Measurements from ENCODE around the gene SLC35A4. TPM values are rescaled to one million over a fixed set of nuclear protein-coding genes. Genes with fewer than 3 reads are reported as not detected.

The SLC35A4 gene, protein sequence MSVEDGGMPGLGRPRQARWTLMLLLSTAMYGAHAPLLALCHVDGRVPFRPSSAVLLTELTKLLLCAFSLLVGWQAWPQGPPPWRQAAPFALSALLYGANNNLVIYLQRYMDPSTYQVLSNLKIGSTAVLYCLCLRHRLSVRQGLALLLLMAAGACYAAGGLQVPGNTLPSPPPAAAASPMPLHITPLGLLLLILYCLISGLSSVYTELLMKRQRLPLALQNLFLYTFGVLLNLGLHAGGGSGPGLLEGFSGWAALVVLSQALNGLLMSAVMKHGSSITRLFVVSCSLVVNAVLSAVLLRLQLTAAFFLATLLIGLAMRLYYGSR
- 23.2 and 24.4 TPM in 2 replicates for total RNA-seq

DNA sequence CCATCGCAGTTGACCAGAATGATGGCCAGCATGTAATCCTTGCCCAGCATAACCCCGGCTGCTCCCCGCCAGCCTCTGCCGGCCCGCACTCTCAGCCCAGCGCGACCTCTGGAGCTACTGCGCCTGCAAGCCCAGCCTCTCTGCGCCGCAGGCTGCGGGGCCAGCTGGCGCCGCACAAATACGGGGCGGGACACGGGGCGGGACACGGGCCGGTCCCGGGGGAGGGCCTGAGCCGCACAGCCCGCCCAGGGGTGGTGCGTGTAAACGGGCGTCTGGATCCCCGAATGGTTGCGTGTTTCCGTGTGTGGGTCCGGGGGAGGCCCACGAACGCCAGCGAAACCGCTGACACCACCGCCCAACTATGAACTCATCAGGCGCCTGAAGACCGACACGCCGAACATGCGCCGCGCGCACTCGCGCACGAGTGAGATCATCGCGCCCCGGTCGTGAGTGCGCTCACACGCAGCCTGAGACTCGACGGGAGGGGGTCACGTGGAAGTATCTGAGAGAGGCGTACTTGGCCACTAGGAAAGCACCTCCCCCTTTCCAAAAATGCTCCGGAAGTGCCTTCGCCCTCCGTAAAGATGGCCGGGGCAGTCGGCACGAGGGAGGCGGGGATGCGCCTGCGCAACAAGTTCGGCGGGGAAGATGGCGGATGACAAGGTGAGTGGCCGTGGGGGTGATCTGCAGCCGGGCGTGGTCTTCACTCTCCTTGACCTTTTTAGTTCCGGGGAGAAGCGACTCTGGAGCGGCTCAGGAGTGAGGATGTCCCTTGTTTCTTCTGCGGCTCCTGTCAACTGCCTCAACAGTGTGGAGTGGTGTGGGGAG is at the start of gene SLC35A4, which contains the start of gene APBB3:
Gene SLC35A4, plus strand, starts transcription at position 633 of the 828 bp plus-strand sequence. CDS start 2,342 bp downstream, outside the sequence.
Gene APBB3, minus strand, starts transcription at position 403 of the 828 bp plus-strand sequence. Its CDS starts 353 bp downstream, at position 50.

DNA sequence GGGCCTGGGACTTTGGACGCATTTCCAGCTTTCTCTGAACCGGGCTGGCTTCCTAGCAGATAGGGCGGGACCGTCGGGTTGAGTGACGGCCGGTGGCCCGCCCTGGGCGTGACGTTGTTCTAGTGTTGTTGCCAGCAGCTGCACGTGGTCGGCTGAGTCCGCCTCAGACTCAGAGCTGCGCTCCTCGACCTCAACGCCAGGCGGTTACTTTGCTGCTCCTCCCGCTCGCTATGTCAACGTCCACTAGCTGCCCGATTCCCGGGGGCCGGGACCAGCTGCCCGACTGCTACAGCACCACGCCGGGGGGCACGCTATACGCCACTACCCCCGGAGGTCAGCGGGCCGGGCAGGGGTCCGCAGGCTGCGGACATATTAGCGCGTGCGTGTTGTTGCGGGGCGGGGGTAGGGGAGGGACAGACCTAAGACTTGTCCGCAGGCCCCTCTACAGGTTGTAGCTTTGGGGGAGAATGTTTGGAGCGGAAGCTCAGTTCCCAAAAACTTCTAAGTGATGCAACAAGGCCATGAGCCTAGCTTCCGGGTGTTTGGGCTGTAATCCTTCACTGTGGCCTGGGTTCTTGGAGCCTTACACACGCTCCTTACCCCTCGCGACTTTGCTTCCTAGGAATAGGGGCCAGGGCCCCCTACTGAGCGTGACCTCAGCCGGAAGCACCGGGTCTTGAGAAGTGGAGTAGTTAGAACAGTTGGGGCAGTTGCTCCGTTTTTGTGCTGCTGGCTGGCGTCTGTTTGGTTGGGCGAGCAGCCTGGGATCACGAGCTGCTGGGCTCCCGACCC is 16.9 kb upstream of the SLC35A4 start, which contains the start of gene EIF4EBP3:
Gene EIF4EBP3, plus strand, starts transcription at position 155 of the 792 bp plus-strand sequence. Its CDS starts 76 bp downstream, at position 231.

DNA sequence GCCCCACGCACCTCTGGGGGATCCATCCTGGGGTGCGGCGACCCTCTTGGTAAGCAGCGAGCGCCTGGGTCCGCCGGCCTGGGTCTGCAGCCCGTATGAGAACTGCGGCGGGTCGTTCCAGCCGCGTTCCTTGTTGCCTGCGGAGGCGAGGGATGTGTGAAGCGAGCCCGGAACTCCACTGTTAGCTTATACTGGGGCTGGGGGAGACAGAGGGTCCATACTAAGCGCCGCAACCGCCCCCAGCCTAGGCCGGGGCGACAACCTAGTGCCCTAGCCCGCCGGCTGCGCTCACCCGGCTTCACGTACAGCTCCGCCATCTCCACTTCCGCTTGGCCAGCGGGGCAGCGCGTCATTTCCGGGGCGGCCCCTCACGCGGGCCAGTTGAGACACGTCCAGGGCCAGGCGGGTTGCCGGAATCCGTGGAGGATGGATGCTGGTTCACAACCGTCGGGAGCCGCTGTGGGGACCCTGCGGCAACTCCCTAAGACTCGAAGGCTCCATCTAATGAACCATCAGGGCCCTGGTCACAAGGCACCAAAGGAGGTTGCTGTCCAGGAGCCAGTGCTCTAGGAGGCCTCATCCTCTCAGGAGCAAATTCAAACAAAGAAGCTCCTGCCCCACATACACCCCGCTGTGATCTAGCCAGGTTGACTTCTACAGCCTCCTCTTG is 7.4 kb upstream of the SLC35A4 start, which contains the start of gene SRA1:
Gene SRA1, minus strand, starts transcription at position 338 of the 670 bp plus-strand sequence. Its CDS starts 21 bp downstream, at position 317.

Other genes with a start within 250 kb of the SLC35A4 start
- gene HBEGF, start 218.2 kb upstream of the SLC35A4 start, total RNA-seq = 0.73 and 1.7 TPM in 2 replicates
- not detected in 2 replicates for gene SLC4A9, start 204.6 kb upstream of the SLC35A4 start, total RNA-seq
- 65.8 and 90.3 TPM in 2 replicates for gene ANKHD1, start 163.0 kb upstream of the SLC35A4 start, total RNA-seq
- gene EIF4EBP3, start 17.2 kb upstream of the SLC35A4 start, total RNA-seq = 1.5 and 3.3 TPM in 2 replicates
- gene SRA1, start 7.4 kb upstream of the SLC35A4 start, total RNA-seq = 33.7 and 44.9 TPM in 2 replicates
- 20.2 and 28.5 TPM in 2 replicates for gene APBB3, start 230 bp upstream of the SLC35A4 start, total RNA-seq
- gene CD14, start 68.3 kb downstream of the SLC35A4 start, total RNA-seq = 0.44 and 0.50 TPM in 2 replicates
- 9.3 and 12.5 TPM in 2 replicates for gene TMCO6, start 74.6 kb downstream of the SLC35A4 start, total RNA-seq
- 45.8 and 46.8 TPM in 2 replicates for gene NDUFA2, start 82.8 kb downstream of the SLC35A4 start, total RNA-seq
- 93.3 and 136 TPM in 2 replicates for gene IK, start 83.0 kb downstream of the SLC35A4 start, total RNA-seq
- gene WDR55, start 100.1 kb downstream of the SLC35A4 start, total RNA-seq = 34.9 and 36.7 TPM in 2 replicates
- 0.17 and 0.29 TPM in 2 replicates for gene DND1, start 108.7 kb downstream of the SLC35A4 start, total RNA-seq
- gene HARS1, start 126.5 kb downstream of the SLC35A4 start, total RNA-seq = 70.6 and 73.6 TPM in 2 replicates
- gene HARS2, start 126.6 kb downstream of the SLC35A4 start, total RNA-seq = 32.7 and 40.9 TPM in 2 replicates
- 51.1 and 72.0 TPM in 2 replicates for gene ZMAT2, start 135.6 kb downstream of the SLC35A4 start, total RNA-seq
- under 0.01 TPM in 1 of 2 replicates, not detected in the other for gene PCDHA1, start 221.3 kb downstream of the SLC35A4 start, total RNA-seq
- gene PCDHA2, start 230.0 kb downstream of the SLC35A4 start, total RNA-seq = 0.17 TPM in 1 of 2 replicates, not detected in the other
- 0.15 and 0.17 TPM in 2 replicates for gene PCDHA3, start 236.2 kb downstream of the SLC35A4 start, total RNA-seq
- 0.29 and 0.33 TPM in 2 replicates for gene PCDHA4, start 242.2 kb downstream of the SLC35A4 start, total RNA-seq

All from smooth muscle cell of trachea (primary cell).